NCI-H187 treated with DMSO at 0.1 percent for 48 hours (cell line): ENCODE measurements around the gene CNTFR.
A peak's percentile ranks its signal among the peaks of the same experiment; 100 is the strongest.
"Not testable (repeated sequence)": the region's sequence is repeated elsewhere in the genome, so short reads cannot be mapped to it uniquely, and the experiment has no call there.

Experiments used
- DNase-seq: peaks from one replicate; lab custom pipeline; 2025; lab: John Stamatoyannopoulos, UW

CNTFR gene

DNA sequence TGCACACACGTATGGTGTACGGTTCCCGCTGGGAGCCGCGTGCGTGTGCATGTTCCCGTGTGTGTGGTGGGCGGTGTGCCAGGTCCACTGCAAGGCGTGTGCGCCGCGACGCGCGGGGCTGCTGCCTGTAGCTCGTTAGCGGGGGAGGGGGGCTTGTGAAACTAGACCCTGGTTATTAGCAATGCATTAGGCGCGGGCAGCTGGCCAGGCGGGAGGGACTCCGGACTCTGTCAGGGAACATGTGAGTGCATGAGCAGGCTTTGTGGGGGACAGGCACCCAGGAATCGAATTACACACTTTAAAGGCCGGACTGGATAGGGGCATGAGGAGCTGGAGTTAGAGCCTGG lies 34.5 kb downstream of the CNTFR start:
- no peak for DNase-seq

DNA sequence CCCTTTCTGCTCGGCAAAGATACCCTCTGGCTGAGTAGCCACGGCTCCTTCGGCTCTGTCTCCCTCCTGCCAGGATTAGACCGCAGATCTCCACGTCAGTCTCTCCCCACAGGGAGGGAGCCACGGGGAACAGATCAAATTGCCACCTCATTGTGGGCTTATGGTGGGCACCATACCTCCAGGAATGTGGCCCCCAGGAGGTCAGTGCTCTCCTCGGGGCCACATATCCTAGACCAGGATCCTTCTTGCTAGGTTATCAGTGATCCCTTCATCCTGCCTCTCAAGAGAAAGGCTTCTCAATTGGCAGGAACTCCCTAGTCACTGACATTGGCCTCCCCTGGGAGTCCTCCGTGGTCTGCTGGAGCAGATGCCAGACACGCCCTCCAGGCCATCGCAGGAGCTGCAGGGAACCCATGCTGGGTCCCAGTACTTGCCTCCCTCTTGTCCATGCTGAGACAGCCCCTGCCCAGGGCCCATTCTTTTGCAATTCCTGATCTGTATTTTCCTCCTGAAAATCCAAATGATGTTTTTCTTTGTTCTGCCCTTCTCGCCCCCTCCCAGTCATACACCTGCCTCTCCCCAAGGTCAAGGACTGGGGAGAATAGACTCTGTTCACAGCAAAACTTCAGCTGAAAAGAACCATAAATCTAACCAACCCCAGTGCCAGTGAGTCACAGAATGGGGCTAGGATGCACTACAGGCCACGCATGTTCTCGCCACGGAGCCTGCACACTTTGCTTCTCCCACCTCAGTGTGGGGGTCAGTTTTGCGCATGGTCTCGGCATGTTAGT lies 35.1 kb downstream of the CNTFR start:
- peak; percentile 42 for DNase-seq

DNA sequence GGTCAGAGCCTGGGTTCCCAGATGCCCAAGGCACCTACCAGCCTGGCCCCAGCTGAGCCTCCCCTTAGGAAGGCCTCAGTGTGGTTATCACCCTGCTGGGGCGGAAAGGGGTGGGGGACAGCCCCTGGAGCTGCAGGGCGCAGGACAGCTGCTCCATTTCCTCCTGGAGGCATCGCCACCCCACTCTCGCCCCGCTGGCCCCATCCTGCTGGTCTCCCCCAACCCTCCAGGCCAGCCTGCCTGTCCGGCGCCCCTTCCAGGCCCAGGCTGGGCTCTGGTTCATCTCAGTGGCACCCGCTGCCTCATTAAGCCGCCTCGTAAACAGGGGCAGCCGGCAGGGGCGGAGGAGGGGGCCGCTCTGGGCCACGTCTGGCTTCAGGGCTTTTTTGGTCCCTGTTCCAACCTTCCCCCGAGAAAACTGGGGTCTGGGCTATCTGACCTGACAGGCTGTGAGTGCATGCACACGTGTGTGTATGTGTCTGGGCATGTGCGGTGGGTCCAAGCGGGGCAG lies 36.0 kb downstream of the CNTFR start:
- no peak for DNase-seq

DNA sequence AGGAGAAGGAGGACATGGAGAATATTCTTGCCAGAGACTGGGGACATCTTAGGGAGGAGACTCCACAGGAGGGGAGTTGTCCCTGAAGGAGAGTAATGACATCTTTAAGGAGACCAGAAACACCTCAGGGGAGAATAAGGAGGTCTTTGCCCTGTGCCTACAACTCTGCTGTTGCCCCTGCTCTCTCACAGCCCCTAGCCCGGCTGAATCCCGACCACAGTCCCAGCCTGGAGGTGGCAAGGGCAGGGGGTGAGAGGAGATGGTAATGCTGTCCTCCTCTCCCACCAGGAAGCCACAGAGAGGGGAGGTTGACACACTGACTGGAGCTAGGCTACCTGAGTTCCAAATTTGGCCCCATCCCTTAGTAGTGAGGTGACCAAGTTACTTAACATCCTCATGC lies 36.5 kb downstream of the CNTFR start:
- DNase-seq, result no peak

DNA sequence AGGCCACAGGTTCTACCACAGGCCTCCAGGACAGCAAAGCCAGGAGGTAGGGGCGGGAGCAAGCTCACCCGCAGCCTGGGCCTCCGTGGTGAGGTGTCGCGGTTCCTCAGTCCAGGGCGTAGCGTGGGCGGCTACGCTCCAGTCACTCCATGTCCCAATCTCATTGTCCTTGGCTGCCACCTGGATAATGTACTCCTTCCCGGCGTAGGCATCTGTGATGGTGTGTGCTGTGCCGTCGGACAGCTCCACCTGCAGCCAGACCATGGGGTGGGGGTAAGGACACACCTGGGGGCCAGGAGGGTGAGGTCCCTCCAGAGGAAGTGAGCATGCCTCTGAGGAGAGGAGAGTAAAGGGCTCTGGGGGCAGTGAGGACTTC lies 36.9 kb downstream of the CNTFR start:
- no peak for DNase-seq

DNA sequence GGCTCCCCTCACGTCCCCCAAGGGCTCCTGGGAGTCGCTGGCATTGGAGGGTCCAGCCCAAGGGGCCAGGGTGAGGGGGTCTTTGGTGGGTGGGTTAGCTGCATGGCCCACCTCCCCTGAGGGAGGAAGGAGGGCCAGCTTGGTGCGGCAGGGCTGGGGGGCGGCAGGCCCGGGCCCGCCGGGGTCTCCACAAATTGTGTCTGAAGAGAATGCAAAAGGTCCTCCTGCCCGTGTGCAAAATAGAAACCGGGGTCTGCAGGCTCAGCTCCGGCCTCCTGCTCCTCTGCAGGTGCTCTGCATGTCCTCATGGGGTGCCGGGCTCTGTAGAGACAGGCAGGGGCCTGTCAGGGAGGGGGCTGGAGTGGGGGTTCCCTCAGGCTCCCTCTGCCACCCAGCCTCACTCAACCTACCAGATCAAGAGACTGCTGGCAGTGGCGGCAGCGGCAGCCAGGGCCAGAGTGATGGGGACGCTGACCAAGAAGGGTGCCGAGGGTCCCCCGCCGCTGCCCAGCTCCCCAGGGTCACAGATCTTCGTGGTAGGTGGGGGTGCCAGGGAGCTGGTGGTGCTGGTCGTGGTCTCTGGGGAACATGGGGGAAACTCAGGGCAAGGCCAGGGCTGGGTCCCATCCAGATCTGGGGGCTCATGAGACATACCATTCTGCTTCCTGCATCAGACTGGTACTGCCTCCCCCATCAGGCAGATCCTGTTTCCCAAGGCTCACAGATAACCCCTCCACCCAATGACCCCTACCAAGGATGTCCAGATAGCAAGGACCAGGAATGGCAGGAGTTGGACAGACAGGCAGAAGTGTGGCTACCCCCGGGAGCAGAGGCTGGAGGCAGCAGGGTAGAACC lies 37.5 kb downstream of the CNTFR start:
- DNase-seq, result no peak

DNA sequence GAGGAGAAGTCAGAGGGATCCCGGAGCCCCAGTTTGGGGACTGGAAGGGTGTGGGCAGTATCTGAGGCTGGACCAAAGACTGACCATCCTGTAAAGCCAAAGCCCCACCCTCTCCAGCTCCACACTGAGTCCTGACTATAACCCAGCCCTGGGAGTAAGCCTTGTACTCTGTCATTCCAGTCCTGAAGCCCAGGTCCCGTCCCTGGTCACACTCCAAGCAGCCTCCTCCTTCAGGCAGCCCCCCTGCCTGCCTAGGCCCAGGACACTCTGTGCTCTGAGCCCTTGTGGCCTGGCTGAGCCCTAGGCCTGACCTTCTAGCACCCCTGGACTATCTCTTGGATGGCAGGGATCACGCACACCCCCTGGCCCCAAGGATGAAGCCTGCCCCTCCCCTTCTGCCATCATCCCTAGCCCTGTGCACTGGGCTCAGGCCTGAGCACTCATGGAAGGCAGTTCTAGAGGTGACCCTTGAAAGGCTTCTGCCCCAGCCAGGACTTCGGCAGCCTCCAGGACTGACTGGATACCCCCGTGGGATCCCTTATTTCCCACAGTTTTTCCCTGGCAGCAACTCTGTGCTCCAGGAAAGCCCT lies 38.7 kb downstream of the CNTFR start:
- DNase-seq, result no peak

DNA sequence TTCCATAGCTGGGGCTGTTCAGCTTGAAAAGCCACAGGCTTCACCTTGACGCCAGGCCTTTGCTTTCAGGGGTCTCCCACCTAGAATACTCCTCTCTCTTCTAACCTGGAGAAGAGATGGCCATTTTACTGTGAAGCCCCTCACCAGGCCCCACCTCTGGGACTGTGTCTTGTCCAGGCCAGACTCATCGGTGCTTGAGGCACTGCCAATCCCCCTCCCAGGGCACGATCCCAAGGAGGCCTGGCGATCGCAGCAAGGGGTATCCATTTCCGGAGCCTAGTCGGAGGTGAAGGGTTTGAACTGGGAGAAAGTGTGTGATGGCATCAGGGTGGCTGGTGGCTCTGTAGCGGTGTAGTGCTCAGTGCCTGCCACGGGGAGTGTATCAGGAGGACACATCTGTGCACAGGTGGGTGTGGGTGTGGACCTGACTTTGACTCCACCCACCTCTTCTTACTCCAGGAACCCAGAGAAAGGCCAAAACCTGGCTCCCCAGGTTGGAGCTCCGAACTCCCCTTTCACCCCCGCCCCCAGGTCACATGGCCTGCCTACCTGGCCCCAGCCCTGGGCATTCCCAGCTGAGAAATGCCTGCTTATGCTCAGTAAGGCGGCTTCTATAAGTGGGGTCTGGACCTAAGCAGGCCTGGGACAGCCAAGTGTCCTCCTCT lies 39.4 kb downstream of the CNTFR start:
- no peak for DNase-seq

DNA sequence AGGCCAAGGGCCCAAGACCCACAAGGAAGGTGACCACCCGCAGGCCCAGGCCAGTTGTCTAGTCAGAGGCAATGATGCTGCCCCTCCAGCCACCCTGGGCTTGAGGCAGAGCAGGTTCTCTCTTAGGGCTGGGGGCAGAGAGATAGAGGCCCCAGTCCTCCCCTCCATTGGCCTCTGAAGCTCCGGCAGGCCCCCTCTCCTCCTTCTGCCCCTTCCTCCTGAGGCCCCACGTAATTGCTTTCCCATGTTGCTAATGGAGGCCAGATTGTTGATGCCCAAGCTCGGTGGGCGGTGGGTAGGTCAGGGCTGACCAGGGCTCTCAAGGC lies 40.2 kb downstream of the CNTFR start:
- no peak for DNase-seq

DNA sequence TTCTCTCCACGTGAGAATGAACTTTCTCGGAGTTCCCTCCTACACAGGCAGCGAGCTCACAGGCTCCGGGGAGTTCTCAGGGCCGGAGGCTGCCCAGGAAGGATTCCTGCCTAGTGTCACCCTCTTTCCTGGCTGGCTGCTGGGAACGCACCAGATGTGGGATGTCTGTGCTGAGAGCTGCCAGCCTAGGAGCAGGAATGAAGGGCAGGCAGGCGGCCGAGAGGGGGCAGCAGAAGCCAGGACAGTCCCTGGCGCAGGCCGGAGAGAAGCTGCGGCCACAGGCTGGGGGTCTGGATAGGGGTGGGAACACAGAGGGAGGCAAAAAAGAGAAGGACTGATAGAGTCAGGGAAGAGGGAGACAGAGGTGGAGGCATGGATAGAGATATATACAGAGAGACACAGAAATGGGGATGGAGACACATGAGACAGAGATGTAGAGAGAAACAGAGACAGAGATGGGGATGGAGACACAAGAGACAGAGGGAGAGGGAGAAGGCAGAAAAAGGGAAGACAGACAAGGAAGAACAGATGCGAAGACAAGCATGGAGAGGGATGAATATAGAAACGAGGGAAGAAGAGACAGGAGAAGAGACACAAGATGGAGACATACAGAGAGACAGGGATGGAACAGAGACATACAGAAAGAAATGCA lies 41.4 kb downstream of the CNTFR start:
- no peak for DNase-seq

DNA sequence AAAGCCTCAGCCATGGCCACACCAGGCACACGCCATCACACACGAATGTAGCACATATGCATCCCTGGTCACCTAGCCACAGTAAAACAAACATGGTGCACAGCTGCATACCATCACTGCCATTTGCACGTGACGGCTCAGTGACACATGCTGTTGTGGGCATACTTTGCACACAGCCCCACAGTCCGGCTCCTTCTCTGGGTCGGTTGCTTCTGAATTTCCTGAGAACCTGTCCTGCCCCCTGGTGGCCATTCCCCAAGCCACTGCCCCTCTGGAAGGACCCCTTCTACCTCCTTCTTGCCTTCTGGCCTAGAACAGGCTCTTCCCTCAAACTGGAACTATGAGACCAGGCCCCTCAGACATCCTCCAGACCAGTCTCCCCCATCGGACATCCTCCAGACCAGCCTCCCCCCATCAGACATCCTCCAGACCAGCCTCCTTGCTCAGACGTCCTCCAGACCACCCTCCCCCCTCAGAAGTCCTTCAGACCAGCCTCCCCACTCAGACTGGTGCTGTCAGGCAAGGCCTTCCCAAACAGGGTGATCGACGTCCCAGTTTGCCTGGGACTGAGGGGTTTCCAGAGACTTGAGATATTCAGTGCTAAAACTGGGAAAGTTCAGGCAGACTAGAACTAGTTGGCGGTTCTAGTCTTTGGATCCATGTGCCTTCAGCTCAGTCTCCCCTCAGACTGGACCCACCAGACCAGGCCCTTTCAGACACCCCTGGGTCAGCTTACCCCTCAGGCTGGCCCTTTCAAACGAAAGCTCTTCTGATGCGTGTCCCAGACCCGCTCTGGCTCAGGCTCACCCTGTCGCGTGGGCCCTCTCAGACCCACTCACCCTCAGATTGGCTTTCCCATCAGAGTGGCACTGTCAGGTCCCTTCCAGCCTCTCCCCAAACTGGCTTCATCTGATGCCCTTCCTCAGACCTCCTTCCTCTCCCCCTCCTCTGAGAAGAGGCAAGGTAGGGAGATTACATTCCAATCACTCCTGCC lies 42.4 kb downstream of the CNTFR start:
- no peak for DNase-seq

DNA sequence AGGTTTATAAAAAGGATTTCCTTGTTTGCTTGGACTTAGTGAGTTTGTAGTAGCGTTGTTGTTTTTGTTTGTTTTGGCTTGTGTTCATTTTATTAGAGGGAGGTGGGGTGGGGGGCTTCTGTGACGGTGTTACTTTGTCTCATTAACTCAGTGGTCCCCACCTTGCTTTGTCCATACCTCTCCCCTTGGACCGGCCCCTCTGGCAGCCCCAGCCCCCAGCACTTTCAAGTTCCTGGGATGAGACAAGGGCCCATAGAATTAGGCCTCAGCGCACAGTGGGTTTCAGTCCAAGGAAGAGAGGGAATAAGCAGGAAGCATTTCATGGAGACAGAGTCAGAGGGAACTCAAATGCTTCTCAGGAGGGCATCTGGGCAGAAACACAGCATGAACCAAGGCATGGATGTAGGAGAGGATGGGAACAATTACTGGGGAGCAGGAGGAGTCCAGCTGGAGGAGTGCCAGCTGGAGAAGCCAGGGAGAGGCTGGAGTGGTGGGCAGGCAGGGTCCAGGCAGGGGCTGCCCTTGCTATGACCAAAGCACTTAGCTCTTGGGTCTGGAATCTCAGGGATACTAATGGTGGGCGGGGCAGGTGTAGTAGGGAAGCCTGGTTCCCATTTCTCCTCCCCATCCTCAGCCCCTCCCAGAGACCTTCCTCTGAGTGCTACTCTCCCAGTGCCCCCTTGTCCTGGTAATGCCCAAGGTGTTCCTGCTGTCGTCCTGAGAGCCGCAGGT lies 43.3 kb downstream of the CNTFR start:
- DNase-seq, result no peak

DNA sequence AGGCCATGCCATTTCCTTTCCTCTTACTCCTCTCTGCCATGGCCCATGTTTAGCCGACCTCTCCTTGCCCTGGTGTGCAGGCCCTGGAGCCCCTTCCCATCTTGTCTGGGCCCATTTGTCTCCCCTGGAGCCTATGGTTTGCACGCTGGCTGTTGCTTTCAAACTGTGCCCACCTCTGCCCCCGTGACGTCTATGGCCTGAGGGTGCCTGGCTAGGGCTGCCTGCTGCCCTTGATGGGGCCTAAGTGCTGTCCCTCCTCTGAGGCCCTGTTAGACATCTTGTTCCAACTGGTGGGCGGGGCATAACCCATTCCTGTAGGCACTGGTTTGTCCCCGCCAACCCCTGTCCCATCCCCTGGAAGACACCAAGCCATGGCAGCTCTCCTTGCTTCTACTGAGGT lies 44.0 kb downstream of the CNTFR start:
- no peak for DNase-seq

DNA sequence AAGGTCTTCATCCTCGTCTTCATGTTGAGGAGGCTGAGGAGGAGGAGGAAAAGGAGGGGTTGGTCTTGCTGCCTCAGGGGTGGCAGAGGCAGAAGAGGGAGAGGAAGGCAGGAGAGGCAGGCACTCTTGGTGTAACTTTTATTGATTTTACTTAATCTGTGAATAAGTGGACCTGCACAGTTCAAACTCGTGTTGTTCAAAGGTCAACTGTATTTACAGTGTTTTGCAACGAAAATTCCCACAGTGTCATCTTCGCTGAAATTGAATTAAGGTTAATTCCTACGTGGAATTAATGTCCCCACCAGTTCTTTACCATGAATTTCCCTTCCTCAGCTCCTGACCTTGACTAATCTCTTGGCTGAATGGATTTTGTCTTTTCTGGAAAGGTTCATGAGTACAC lies 45.5 kb downstream of the CNTFR start:
- no peak for DNase-seq

DNA sequence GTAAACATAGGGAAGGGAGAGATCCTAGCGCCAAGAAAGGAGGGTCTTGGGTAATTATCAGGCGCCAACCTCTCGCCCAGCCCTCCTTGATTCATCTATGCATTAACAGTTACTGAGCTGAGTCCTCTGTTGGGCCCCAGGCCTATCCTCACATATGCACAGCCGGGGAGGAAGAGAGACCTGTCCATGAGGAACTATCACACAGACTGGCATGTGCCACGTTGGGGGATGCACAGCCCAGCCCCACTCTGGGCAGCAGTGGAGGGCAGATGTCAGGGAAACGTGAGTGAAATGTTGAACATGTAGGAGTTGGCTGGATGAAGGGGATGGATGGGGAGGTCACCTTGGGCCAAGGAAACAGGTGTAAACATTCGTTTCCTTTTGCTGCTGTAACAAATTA lies 48.0 kb downstream of the CNTFR start:
- DNase-seq, result no peak

DNA sequence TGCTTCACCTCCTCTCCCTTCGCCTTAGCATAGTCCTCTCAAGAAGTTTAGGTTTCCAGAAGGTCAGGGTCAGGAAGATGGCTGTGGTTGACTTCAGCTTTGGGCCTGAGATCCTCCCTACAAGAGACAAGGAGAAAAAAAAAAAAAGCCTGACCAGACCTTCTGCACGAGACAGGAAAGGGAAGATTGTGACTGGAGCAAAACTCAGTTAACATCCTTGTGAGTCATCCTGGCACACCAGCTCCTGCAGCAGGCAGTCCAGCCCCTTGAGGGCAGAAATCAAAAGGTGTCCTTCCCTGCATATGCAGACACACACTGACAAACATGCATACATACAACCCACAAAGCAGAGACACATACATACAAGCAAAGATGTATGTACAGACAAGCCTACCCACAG lies 48.7 kb downstream of the CNTFR start:
- no peak for DNase-seq

DNA sequence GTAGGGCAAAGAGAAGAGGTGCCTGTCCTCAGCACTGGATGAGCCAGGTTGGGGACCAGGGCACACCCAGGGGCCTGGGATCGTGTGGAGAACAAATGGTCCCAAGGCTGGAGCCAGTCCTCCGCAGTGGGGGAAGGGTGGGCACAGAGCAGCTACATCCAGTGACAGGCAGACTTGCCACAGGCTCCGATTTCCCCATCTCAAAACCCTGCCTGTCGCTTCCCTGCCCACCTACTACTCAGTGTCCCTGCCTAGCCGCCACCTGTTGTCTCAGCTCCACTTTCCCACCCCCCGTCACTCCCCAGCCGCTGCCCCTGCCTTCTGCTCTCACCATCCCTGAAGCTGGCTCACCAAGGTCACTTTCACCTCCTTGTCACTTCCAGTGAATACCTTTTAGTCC lies 52.8 kb downstream of the CNTFR start:
- DNase-seq, result no peak

DNA sequence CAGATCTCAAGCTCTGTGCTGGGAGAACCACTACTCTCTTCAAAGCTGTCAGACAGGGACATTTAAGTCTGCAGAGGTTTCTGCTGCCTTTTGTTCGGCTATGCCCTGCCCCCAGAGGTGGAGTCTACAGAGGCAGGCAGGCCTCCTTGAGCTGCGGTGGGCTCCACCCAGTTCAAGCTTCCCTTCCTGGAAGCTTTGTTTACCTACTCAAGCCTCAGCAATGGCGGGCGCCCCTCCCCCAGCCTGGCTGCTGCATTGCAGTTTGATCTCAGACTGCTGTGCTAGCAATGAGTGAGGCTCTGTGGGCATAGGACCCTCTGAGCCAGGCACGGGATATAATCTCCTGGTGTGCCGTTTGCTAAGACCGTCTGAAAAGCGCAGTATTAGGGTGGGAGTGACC lies 57.5 kb downstream of the CNTFR start:
- not testable (repeated sequence) for DNase-seq

DNA sequence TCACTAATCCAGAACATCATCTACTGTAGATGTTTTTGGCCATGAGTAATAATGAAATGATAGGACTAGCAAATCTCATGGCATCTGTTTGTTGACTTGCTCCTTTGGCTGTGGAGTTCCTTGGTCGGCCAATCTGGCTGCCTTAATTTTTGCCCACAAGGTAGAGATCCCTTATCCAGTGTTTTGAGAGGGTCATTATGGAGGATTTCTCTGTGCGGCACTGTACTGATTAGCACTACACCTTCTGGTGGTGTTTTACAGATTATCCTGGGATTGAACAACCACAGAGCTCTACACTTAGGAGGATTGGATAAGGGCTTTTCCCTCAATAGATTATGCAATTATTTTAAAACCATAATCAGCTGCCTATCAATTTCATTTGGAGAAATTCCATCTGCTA lies 63.5 kb downstream of the CNTFR start:
- no peak for DNase-seq

DNA sequence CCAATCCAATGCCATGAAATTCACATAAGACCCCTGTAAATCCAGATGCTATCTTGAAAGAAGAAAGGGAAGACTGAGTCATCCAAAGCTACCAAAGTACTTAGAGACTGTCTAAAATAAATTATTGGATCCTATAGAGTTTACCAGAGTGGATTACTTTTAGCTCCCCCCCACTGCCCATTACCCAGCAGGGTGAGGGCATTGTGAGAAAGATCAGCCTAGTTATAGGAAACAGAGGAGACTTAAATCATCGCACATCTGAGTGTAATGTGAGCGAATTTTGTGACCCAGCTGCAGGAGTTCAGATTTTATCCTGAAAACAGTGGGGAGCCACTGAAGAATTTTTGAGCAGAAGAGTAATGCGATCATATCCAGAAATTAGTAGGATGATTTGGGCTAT lies 65.2 kb downstream of the CNTFR start:
- no peak for DNase-seq
